ENCODE data around the gene SLC4A2.

DNA sequence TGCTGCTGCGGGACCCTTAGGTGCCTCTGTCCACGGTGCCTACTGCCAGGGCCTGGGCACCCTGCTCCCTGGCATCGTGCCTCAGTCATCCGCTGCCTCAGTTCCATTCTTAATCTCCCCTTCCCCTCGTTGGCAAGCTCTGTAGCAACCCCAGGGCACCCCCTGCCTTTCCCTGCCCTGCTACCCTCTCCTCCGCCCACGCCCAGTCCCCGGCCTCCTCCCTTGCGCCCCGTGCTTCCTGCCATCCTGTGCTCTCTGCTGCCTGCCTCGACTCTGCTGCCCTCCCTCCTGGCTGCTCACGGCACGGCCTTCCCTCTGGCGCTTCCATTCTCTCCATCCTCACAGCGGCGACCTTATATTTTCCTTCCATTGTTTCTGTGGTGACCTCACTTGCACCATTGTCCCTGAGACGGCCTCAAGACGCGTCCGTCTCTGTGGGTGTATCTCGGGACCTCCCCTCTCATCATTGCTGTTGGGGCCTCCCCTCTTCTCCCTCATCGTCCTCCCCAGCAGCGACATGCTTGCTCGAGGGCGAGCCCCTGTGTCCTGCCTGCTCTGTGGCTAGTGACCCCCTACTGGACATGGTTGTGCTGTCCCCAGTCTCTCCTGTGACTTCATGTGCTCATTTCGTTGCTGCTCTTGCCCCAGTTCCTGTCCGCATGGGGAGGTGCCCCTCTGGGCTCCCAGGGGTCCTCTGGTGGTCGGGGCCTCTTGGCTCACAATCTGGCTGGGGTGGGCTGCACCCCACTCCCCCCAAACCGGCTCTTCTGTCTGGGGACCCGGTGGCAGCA is 62.2 kb downstream of the SLC4A2 start:
- TF ChIP-seq, protein P1, sequence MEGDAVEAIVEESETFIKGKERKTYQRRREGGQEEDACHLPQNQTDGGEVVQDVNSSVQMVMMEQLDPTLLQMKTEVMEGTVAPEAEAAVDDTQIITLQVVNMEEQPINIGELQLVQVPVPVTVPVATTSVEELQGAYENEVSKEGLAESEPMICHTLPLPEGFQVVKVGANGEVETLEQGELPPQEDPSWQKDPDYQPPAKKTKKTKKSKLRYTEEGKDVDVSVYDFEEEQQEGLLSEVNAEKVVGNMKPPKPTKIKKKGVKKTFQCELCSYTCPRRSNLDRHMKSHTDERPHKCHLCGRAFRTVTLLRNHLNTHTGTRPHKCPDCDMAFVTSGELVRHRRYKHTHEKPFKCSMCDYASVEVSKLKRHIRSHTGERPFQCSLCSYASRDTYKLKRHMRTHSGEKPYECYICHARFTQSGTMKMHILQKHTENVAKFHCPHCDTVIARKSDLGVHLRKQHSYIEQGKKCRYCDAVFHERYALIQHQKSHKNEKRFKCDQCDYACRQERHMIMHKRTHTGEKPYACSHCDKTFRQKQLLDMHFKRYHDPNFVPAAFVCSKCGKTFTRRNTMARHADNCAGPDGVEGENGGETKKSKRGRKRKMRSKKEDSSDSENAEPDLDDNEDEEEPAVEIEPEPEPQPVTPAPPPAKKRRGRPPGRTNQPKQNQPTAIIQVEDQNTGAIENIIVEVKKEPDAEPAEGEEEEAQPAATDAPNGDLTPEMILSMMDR (IDR thresholded peaks at IDR 0.05) = no peak
- no peak for TF ChIP-seq POLR2A (IDR thresholded peaks at IDR 0.05)
